Erythroblast (primary cell): Measurements from ENCODE around the gene MPV17L.
"Not testable (repeated sequence)": the region's sequence is repeated elsewhere in the genome, so short reads cannot be mapped to it uniquely, and the experiment has no call there.

Source experiments
- DNase-seq, 2 experiments: peaks; one replicate each; lab custom pipeline; 2025; lab: John Stamatoyannopoulos, UW
- GATA1 ChIP-seq: IDR thresholded peaks from 2 replicates; pipeline ENCODE4 v1.6.1; 2011; ENCODE audit warnings: low read depth, mild to moderate bottlenecking, control low read depth, low read length, moderate library complexity
- POLR2A ChIP-seq: IDR thresholded peaks from 2 replicates; pipeline ENCODE4 v1.6.1; 2011; ENCODE audit warnings: mild to moderate bottlenecking, low read length

The MPV17L gene

DNA sequence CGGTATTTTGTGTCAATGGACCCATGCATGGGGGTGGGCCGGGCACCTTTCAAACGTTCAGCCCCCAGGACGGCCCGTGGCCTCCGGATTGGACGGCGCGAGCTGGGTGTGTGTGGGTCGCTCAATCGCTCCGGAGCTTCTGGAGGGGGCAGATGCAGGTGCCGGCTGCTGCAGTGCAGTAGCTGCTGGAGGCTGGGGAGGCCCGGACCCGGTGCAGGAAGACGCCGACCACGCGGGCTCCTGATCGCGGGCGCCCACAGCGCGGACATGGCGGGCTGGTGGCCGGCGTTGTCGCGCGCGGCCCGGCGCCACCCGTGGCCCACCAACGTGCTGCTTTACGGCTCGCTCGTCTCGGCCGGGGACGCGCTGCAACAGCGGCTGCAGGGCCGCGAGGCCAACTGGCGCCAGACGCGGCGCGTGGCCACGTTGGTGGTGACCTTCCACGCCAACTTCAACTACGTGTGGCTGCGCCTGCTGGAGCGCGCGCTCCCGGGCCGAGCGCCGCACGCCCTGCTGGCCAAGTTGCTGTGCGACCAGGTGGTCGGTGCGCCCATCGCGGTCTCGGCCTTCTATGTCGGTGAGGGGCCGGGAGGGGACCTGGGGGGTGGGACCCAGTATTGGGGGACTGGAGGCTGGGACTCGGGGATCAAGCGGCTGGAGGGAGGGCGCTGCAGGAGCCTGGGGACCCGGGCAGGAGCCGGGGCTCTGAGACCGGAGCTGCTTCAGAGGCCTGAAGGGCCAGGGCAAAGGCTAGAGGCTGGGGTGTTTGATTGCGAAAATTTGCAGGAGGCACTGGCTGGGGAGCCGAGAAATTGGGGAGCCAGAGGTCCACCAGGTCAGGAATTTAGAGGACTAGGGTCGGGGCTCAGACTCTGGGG lies at the start of gene MPV17L:
TSS of gene MPV17L (plus strand) at position 124 of the 878 bp plus-strand sequence. CDS start at position 268, 144 bp downstream.
- peak; percentile 48 to 74 for DNase-seq

DNA sequence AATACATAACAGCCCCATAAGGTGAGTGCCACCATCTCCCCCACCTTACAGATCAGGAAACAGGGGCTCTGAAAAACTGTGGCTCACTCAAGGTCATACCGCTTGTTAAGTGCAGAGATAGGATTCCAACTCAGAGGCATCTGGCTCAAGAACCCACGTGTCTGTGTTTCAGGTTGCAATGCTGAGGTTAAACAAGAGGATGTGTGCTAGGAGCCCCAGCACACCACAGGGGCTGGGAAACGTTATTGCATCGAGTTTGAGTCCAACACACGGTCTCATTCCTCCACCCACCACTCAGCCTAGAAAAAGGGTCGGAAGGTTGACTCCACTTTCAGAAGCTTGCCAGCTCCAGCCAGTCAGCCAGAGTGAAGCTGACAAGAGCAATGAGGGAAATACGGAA lies 46.8 kb upstream of the MPV17L start:
- not testable (repeated sequence) for DNase-seq

DNA sequence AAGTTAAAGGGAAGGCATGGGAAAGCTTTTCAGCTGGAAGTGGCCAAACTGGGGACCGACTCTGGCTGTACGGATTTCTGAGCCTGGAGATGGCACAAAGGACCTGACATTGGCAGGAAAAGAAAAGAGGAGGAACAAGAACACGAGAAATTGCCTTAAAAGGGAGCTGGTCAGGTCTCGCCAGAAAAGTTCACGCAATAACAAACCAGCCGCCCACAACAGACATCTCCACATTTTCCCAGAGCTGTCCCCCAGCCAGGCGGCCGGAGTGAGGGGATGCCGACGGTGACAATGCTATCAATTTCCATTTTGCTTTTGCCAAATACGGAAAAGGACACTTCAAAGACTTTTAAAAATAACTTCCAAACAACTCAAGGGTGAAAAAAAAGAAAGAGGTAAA lies 44.3 kb upstream of the MPV17L start:
- not testable (repeated sequence) for DNase-seq

DNA sequence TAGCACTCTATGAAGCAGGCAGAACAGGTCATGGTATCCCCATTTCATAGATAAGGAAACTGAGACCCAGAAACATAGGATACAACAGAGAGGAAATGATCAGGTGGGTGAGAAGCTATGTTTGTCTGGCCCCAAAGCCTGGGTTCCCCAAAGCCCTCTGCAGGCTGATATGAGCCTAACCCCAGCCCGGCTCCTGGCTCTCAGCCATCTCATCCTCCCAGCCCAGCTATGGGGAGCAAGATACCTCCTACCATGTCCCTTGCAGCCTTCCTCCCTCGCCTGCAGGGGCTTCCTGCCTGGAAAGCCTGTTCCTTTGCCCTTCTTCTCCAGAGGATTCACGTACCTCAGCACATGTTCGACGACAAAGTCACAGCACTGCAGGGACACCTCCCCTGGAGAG lies 43.8 kb upstream of the MPV17L start:
- not testable (repeated sequence) for DNase-seq

DNA sequence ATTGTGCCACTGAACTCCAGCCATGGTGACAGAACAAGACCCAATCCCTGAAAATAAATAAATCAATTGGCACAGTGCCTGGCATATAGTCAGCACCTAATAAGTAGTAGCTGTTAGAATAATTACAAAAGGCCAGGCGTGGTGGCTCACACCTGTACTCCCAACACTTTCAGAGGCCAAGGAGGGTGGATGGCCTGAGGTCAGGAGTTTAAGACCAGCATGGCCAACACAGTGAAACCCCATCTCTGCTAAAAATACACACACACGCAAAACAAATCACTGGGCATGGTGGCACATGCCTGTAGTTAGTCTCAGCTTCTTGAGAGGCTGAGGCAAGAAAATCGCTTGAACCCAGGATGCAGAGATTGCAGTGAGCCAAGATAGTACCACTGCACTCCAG lies 42.7 kb upstream of the MPV17L start:
- not testable (repeated sequence) for DNase-seq

DNA sequence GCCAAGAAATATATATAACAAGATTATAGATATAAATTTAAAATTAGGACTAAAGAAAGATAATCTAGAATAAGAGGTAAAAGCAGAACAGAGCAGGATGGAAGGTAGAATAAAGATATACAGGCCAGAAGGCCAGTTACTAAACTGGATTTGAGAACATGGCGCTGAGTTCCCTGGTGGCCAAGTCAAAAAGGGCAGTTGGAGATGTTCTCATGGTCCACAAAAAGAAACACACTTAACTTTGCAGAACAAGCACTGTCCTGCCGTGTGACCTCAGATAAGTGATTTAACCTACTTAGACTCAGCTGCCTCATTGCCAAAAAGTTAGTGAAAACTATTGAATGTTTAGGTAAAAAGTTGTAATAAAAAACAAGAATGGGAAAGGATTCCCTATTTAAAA lies 40.7 kb upstream of the MPV17L start:
- DNase-seq, result not testable (repeated sequence)

DNA sequence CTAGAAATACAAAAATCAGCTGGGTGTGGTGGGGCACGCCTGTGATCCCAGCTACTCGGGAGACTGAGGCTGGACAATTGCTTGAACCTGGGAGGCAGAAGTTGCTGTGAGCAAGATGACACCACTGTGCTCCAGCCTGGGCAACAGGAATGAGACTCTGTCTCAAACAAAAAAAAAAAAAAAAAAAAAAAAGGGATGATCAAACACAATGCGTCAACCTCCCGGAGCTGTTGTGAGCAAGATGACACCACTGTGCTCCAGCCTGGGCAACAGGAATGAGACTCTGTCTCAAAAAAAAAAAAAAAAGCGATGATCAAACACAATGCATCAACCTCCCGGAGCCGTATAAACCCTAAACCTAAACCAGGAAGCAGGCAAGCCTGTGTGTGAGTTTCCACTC lies 38.1 kb upstream of the MPV17L start:
- not testable (repeated sequence) for DNase-seq

DNA sequence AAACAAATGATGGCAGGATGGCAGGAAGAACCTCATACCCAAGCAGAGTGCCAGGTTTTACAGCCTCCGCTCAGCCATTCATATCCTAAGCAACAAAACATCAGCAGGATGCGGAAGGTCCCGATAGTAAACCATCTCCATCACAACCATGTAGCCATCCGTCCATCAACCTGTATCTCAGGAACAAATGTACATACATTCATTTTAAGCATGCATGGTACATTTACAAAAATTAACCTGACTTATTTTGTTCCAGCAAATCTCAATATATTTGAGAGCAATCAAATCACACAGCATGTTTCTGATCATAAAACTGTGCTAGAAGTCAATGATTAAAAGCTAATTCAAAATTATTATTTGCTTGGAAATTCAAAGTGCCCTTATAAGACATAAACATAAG lies 17.4 kb upstream of the MPV17L start, which contains the start of gene NPIPA5:
TSS of gene NPIPA5 (minus strand) at position 101 of the 400 bp plus-strand sequence. CDS start at position 101, 0 bp downstream.
- not testable (repeated sequence) for DNase-seq

DNA sequence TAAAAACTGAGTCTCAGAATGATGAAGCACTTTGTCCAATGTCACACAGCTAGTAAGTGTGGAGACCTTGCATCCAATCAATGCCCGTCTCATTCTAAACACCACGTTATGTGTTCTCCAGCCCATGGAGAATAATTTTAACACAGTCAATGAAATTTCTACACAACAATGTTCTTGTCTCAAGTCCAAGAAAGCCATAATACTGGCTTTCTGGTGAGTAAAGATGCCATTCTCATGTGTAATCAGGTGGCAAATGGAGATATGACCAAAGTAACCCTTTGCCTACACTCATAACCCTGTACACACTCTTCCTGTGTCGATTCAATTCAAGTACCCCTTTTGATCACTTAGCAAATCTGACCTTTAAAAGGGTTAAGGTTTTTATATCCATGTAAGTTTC lies 12.7 kb upstream of the MPV17L start:
- DNase-seq, result not testable (repeated sequence)

DNA sequence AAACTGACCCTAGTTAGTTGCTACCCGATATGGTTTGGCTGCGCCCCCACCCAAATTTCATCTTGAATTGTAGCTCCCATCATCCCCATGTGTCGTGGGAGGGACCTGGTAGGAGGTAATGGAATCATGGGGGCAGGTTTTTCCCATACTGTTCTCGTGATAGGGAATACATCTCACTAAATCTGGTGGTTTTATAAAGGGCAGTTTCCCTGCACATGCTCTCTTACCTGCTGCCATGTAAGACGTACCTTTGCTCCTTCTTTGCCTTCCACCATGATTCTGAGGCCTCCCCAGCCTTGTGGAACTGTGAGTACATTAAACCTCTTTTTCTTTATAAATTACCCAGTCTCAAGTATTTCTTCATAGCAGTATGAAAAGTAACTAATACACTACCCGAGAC lies 7.5 kb upstream of the MPV17L start:
- not testable (repeated sequence) for DNase-seq

DNA sequence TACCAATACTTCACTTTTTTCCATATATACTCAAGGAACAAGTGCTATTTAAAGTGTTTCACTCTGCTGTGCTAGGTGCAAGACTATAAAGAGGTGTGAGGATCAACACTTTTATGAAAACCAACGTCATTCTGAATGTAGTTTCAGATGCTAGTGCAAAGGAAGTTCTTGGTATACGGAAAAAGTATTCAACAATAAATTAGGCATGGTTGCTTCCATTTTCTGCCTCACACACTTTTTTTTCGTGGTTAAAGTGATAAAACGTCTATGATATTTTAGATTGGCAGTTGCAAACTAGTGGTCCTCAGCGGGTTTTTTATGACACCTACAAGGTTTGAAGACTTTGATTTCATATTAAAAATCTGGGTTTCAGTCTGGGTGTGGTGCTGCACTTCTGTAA lies 5.6 kb upstream of the MPV17L start:
- DNase-seq, result not testable (repeated sequence)

DNA sequence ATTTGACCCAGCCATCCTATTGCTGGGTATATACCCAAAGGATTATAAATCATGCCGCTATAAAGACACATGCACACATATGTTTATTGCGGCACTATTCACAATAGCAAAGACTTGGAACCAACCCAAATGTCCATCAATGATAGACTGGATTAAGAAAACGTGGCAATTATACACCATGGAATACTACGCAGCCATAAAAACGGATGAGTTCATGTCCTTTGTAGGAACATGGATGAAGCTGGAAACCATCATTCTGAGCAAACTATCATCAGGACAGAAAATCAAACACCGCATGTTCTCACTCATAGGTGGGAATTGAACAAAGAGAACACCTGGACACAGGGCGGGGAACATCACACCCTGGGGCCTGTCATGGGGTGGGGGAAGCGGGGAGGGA lies 2.5 kb upstream of the MPV17L start:
- not testable (repeated sequence) for DNase-seq

DNA sequence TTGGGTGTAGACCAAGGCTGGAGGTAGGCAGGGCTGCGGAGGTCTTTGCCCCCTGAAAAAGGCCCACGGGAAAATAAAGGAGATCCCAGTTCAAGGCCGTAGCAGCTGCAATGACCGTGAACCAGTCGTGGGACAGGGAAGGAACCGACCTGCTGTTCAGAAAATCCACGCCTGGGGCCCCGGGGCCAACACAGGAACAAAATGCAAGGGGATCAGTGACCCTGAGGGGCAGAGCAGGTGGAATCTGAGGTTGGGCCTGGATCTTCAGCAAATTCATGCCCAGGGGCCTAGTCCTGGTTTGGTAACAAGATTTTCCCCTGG lies 915 bp downstream of the MPV17L start:
- DNase-seq, result not testable (repeated sequence)

DNA sequence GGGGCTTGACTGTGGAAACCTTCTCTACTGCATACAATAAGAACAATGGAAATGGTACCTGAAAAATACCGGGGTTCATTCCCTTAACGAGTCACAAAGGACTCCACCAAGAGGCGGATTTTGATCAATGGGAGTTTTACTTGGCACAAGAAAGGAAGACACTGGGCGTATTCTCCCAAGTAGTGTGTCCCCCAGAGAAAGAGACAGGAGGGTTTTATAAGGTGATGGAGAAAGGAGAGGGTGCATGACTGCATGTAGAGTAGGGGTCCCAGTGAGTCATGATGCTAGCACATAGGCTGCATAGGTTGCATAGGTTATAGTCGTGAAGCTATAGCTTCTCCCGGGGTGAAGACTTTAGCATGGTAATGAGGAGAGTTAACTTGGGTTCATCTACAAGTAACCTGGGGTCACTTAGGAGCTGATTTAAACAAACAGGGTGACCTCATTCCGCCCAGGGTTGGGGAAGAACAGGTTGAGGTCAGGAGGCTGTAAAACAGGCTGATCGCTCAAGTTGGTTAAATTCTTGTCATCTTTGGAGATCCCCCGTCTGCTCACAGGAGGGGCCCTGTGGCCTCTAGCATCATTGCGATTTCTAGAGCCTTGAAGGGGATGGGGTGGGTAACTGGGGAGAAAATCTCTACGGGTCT lies 1.5 kb downstream of the MPV17L start:
- TF ChIP-seq POLR2A (no peak), GATA1 (no peak)
- no peak for DNase-seq

DNA sequence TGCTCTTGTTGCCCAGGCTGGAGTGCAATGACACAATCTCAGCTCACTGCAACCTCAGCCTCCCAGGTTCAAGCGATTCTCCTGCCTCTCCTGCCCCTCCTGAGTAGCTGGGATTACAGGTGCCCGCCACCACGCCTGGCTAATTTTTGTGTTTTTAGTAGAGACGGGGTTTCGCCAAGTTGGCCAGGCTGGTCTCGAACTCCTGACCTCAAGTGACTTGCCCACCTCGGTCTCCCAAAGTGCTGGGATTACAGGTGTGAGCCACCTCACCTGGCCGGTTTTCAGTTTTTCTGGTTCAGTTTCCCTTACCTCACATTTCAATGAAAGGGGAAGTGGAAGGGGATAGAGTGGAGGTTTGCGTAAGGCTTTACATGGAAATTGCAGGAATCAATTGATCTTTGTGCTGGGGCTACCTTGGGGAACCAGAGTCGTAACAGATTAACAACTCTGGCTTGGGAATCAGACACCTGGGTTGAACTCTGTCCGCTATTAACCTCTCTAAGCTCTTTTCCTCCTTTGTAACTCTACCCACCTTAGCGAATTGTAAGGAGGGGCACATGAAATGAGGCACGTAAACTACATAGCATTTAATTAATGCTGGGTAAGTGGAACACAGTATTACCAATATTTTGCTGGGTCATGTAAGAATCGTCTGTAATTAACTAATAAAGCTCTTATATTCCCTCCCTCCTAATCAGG lies 3.2 kb downstream of the MPV17L start:
- no peak for TF ChIP-seq GATA1
- no peak for TF ChIP-seq POLR2A

DNA sequence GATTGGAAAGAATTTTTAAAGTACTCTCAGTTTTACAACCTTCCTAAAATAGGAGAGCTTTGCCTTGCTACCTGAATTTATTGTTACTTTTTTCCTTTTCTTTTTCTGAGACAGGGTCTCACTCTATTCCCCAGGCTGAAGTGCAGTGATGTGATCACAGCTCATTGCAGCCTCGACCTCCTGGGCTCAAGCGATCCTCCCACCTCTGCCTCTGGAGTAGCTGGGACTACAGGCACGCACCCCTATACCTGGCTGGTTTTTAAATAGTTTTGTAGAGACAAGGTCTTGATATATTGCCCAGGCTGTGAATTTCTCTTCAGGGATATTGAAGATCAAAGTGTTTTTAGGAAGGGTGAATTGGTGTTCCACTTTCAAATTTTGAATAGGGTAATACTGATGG lies 3.8 kb downstream of the MPV17L start:
- no peak for DNase-seq
- TF ChIP-seq GATA1 (no peak), POLR2A (no peak)

More for the DNA sequence above, 3.2 kb downstream of the MPV17L start:
- DNase-seq, result no peak

DNA sequence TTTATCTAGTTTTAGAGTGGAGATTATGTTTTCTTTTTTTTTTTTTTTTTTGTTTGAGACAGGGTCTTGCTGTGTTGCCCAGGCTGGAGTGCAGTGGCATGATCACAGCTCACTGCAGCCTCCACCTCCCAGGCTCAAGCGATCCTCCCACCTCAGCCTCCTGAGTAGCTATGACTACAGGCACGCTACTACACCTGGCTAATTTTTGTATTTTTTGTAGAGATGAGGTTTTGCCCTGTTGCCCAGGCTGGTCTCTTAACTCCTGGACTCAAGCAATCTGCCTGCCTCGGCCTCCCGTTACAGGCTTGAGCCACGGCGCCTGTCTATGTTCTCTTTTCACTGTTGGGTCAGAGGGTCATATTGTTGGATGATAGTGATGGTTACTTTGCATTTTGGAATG lies 4.8 kb downstream of the MPV17L start:
- DNase-seq, result not testable (repeated sequence)
